ENCODE data around the gene TEX11.
A peak's percentile ranks its signal among the peaks of the same experiment; 100 is the strongest.

TEX11 gene

DNA sequence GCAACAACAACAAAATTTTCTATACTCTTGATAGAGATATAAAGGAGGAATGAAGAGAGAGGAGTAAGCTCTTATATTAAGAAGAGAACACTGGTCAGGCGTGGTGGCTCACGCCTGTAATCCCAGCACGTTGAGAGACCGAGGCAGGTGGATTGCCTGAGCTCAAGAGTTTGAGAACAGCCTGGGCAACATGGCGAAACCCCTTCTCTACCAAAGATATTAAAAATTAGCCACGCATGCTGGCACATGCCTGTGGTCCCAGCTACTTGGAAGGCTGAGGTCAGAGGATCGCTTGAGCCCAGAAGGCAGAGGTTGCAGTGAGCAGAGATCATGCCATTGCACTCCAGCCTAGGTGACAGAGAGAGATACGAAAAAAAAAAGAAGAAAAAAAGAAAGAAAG is 102.4 kb downstream of the TEX11 start:
- no peak for TF ChIP-seq CTCF (IDR thresholded peaks at IDR 0.05)

DNA sequence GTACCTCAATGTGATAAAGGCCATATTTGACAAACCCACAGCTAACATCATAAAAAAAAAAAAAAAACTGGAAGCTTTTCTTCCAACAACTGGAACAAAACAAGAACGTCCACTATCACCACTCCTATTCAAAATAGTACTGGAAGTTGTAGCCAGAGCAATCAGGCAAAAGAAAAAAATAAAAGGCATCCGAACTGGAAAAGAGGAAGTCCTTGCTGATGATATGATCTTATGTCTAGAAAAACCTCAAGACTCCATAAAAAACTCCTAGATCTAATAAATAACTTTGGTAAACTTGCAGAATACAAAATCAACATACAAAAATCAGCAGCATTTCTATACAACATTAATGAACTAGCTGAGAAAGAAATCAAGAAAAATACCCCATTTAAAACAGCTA is 134.3 kb downstream of the TEX11 start:
- no peak for TF ChIP-seq CTCF (IDR thresholded peaks at IDR 0.05)

DNA sequence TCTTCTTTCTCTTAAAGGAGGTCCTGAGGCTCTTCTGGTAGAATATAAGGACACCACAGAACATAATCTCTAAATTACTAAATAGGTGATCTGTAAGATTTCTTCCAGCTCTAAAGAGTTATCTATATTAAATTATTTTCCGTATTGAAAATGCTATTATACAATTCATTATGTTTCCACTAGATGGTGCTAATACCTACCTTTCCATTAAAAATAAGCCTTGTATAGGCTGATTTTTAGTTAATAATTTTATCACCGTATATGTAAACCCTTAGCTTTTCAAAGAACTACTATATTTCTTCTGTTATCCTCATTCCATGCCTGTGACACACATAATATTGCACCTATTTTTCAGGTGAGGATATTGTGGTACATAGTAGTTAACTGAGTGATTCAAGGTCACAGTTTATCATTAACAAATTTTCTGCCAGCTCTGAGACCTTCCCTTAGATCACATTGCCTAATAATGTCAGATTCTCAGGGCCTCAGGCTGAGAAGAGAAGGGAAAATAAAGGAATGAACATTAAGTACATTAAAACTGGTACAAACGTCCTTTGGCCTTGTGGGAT is 138.8 kb downstream of the TEX11 start:
- TF ChIP-seq CTCF (IDR thresholded peaks at IDR 0.05) = peak; percentile 41; the same call in 1 of the 2 replicates

GRCh38 chrX:70762285-70762684 is 146.2 kb downstream of the TEX11 start:
- TF ChIP-seq CTCF (IDR thresholded peaks at IDR 0.05) = peak; percentile 19; the same call in 1 of the 2 replicates

DNA sequence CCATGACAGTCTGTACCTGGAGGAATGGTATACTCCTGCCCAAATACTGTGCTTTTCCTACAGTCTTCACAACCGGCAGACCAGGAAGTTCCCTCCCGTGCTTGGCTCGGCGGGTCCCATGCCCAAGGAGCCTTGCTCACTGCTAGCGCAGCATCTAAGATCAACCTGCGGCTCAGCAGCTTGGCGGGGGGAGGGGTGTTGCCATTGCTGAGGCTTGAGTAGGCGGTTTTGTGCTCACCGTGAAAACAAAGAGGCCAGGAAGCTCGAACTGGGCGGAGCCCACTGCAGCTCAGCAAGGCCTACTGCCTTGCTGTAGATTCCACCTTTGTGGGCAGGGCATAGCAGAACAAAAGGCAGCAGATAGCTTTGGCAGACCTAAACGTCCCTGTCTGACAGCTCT is 152.7 kb downstream of the TEX11 start:
- no peak for TF ChIP-seq CTCF (IDR thresholded peaks at IDR 0.05)

- TF ChIP-seq CTCF (IDR thresholded peaks at IDR 0.05) = no peak
These were observed 154.2 kb downstream of the TEX11 start for GRCh38 chrX:70754169-70754848.

GRCh38 chrX:70720721-70721120 is 187.8 kb downstream of the TEX11 start:
- no peak for TF ChIP-seq CTCF (IDR thresholded peaks at IDR 0.05)

All from LNCAP (cell line).